Measurements from ENCODE around the gene CCDC82.

The CCDC82 gene

DNA sequence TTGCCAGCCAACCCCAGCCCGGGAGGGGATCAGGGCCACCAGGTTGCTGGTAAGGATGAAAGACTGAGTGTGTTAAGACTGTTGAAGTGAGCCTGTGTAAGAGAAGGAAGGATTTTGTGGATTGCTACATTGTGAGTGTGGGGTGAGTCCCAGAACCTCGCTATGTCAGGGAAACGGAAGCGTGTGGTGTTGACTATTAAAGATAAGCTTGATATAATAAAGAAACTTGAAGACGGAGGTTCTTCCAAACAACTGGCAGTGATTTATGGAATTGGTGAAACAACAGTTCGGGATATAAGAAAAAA, 728 bp upstream of the CCDC82 start:
- Histone ChIP-seq H3K4me1 (ENCODE audit: control insufficient read depth, insufficient read depth, low read length) (no peaks in the 10 kb centered on the region), H3K27ac (ENCODE audit: extremely low read depth, low read depth, low read length) (peak overlapping the region; percentile 47; the same call in 1 of the 2 replicates), H3K36me3 (ENCODE audit: control insufficient read depth in 2 of 2, insufficient read depth in 1 of 2, low read length in 2 of 2) (peaks cover 0 to 8% of the 10 kb centered on the region in 2 experiments; a peak in 1 of 3 replicates), H3K9me3 (ENCODE audit: control insufficient read depth, insufficient read depth, low read depth, low read length) (no peaks in the 10 kb centered on the region), H3K4me3 (ENCODE audit: low read depth, low read length) (peak overlapping the region; percentile 93)
- ChIA-PET CTCF (interaction anchor here (1.1 kb wide), 1 partner anchor 28 kb away, joined by 5 read pairs; no protein-coding TSS in a partner anchor), POLR2A (interaction anchor here (1.2 to 2.2 kb wide), 5 partner anchors 47 to 600 kb away, joined by 3 to 19 read pairs (median 8); partner anchors contain the start of genes CEP57, FAM76B, MAML2 and MTMR2)
- TF ChIP-seq SETDB1 (IDR thresholded peaks at IDR 0.05; ENCODE audit: insufficient read length, low read length) = peak; percentile 0
- TF ChIP-seq, protein P1, sequence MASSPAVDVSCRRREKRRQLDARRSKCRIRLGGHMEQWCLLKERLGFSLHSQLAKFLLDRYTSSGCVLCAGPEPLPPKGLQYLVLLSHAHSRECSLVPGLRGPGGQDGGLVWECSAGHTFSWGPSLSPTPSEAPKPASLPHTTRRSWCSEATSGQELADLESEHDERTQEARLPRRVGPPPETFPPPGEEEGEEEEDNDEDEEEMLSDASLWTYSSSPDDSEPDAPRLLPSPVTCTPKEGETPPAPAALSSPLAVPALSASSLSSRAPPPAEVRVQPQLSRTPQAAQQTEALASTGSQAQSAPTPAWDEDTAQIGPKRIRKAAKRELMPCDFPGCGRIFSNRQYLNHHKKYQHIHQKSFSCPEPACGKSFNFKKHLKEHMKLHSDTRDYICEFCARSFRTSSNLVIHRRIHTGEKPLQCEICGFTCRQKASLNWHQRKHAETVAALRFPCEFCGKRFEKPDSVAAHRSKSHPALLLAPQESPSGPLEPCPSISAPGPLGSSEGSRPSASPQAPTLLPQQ (tag by site-specific recombination; IDR thresholded peaks at IDR 0.05) = no peak

DNA sequence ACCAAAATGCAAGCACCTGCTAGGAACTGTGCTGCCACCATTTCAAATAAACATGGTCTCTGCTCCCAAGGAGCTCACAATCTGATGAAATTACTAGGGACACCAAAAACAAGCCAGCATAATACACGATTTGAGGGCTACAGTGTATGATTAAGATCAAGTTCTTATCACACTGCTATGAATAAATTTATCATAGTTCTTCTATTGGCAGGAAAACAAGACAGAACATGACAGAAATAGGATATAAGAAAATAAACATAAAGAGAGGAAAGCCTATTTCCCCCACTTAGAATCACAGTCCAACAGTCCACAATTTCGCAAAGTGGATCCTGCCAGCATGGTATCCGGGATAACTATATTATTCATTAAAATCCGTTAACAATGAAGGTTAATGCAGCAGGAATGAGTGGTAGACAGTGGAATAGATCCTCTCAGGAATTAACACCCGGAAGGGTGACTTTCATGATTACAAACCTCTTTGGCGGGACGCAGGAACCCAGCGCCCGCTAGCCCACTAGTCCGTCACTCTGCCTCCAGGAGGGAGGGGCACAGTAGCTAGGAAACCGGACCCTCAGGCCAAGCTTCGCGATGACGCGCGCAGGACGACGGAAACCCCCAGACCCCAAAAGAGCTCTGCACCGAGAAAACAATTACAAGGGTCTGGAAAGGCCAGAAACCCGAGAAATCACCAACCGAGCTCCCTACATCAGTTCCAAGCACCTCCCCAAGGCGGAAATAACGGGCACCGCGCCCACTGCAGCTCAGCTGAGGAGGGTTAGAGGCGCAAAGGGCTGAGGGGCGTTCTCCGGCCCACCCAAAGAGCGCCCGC, 607 bp downstream of the CCDC82 start:
- Histone ChIP-seq H3K27ac (ENCODE audit: extremely low read depth, low read depth, low read length) (peak overlapping the region; percentile 86), H3K9me3 (ENCODE audit: control insufficient read depth, insufficient read depth, low read depth, low read length) (no peaks in the 10 kb centered on the region), H3K4me3 (ENCODE audit: low read depth, low read length) (peak overlapping the region; percentile 93), H3K36me3 (ENCODE audit: control insufficient read depth in 2 of 2, insufficient read depth in 1 of 2, low read length in 2 of 2) (peaks cover 0 to 13% of the 10 kb centered on the region in 2 experiments; a peak in 1 of 3 replicates), H3K4me1 (ENCODE audit: control insufficient read depth, insufficient read depth, low read length) (no peaks in the 10 kb centered on the region)
- ChIA-PET CTCF (interaction anchor here (0.6 to 1.6 kb wide), 4 partner anchors 8 to 334 kb away, joined by 3 to 6 read pairs (median 6); partner anchors contain the start of gene MAML2), POLR2A (interaction anchor here (0.5 to 2.2 kb wide), 16 partner anchors 20 to 1322 kb away, joined by 3 to 19 read pairs (median 4); partner anchors contain the start of genes CEP57, FAM76B, MAML2 and MTMR2)
- TF ChIP-seq GLIS2 (tag by site-specific recombination; IDR thresholded peaks at IDR 0.05) = no peak
- no peak for TF ChIP-seq ZNF23 (tag by site-specific recombination; IDR thresholded peaks at IDR 0.05; ENCODE audit: borderline replicate concordance)
- peak; percentile 23; the same call in 1 of the 2 replicates for TF ChIP-seq ZNF629 (tag by site-specific recombination; IDR thresholded peaks at IDR 0.05)
- TF ChIP-seq ZNF341 (tag by site-specific recombination; IDR thresholded peaks at IDR 0.05; ENCODE audit: low read depth) = peak; percentile 97
- TF ChIP-seq ZNF600 (tag by site-specific recombination; IDR thresholded peaks at IDR 0.05) = 0 out of 2 replicates have a peak, but pooled peaks have one; percentile 26
- peak; percentile 22; the same call in 1 of the 2 replicates for TF ChIP-seq KLF16 (tag by site-specific recombination; IDR thresholded peaks at IDR 0.05)
- 0 out of 2 replicates have a peak, but pooled peaks have one; percentile 17 for TF ChIP-seq KLF7 (tag by site-specific recombination; IDR thresholded peaks at IDR 0.05; ENCODE audit: borderline replicate concordance)
- TF ChIP-seq, protein P2, sequence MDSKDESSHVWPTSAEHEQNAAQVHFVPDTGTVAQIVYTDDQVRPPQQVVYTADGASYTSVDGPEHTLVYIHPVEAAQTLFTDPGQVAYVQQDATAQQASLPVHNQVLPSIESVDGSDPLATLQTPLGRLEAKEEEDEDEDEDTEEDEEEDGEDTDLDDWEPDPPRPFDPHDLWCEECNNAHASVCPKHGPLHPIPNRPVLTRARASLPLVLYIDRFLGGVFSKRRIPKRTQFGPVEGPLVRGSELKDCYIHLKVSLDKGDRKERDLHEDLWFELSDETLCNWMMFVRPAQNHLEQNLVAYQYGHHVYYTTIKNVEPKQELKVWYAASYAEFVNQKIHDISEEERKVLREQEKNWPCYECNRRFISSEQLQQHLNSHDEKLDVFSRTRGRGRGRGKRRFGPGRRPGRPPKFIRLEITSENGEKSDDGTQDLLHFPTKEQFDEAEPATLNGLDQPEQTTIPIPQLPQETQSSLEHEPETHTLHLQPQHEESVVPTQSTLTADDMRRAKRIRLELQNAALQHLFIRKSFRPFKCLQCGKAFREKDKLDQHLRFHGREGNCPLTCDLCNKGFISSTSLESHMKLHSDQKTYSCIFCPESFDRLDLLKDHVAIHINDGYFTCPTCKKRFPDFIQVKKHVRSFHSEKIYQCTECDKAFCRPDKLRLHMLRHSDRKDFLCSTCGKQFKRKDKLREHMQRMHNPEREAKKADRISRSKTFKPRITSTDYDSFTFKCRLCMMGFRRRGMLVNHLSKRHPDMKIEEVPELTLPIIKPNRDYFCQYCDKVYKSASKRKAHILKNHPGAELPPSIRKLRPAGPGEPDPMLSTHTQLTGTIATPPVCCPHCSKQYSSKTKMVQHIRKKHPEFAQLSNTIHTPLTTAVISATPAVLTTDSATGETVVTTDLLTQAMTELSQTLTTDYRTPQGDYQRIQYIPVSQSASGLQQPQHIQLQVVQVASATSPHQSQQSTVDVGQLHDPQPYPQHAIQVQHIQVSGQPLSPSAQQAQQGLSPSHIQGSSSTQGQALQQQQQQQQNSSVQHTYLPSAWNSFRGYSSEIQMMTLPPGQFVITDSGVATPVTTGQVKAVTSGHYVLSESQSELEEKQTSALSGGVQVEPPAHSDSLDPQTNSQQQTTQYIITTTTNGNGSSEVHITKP (tag by site-specific recombination; IDR thresholded peaks at IDR 0.05) = peak; percentile 97
- TF ChIP-seq, protein P1 (tag by site-specific recombination; IDR thresholded peaks at IDR 0.05) = no peak
- no peak for TF ChIP-seq SCRT2 (tag by site-specific recombination; IDR thresholded peaks at IDR 0.05)
- TF ChIP-seq ZNF2 (tag by site-specific recombination; IDR thresholded peaks at IDR 0.05) = peak; percentile 52; the same call in 1 of the 2 replicates
- no peak for TF ChIP-seq ZNF701 (tag by site-specific recombination; IDR thresholded peaks at IDR 0.05)
- TF ChIP-seq ZBTB8A (tag by site-specific recombination; IDR thresholded peaks at IDR 0.05) = peak; percentile 100
- no peak for TF ChIP-seq ZNF19 (tag by site-specific recombination; IDR thresholded peaks at IDR 0.05; ENCODE audit: low read depth)
- TF ChIP-seq, protein P3, sequence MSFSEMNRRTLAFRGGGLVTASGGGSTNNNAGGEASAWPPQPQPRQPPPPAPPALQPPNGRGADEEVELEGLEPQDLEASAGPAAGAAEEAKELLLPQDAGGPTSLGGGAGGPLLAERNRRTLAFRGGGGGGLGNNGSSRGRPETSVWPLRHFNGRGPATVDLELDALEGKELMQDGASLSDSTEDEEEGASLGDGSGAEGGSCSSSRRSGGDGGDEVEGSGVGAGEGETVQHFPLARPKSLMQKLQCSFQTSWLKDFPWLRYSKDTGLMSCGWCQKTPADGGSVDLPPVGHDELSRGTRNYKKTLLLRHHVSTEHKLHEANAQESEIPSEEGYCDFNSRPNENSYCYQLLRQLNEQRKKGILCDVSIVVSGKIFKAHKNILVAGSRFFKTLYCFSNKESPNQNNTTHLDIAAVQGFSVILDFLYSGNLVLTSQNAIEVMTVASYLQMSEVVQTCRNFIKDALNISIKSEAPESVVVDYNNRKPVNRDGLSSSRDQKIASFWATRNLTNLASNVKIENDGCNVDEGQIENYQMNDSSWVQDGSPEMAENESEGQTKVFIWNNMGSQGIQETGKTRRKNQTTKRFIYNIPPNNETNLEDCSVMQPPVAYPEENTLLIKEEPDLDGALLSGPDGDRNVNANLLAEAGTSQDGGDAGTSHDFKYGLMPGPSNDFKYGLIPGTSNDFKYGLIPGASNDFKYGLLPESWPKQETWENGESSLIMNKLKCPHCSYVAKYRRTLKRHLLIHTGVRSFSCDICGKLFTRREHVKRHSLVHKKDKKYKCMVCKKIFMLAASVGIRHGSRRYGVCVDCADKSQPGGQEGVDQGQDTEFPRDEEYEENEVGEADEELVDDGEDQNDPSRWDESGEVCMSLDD (tag by site-specific recombination; IDR thresholded peaks at IDR 0.05) = peak; percentile 18; the same call in 1 of the 2 replicates
- 0 out of 2 replicates have a peak, but pooled peaks have one; percentile 59 for TF ChIP-seq ZBTB17 (tag by site-specific recombination; IDR thresholded peaks at IDR 0.05)
- 0 out of 2 replicates have a peak, but pooled peaks have one; percentile 11 for TF ChIP-seq ZNF561 (tag by site-specific recombination; IDR thresholded peaks at IDR 0.05; ENCODE audit: borderline replicate concordance)
- 0 out of 2 replicates have a peak, but pooled peaks have one; percentile 79 for TF ChIP-seq KLF1 (tag by site-specific recombination; IDR thresholded peaks at IDR 0.05)
- peak; percentile 47; the same call in 1 of the 2 replicates for TF ChIP-seq ZNF501 (tag by site-specific recombination; IDR thresholded peaks at IDR 0.05)
- 0 out of 2 replicates have a peak, but pooled peaks have one; percentile 31 for TF ChIP-seq REPIN1 (tag by site-specific recombination; IDR thresholded peaks at IDR 0.05; ENCODE audit: low read depth)
- no peak for TF ChIP-seq SCRT1 (tag by site-specific recombination; IDR thresholded peaks at IDR 0.05; ENCODE audit: borderline replicate concordance)
- no peak for TF ChIP-seq ZNF292 (tag by site-specific recombination; IDR thresholded peaks at IDR 0.05; ENCODE audit: borderline replicate concordance, low read depth)
